Kidney (tissue), 14 donors: ENCODE measurements around the gene DPP6. TPM values are rescaled to one million over a fixed set of nuclear protein-coding genes. Genes with fewer than 3 reads are reported as not detected.

ENCODE experiments used
- DNase-seq, 5 donors: peaks; one replicate each; pipeline ENCODE4 v3.0.0-alpha.2; 2013 to 2020
- FAIRE-seq: peaks from 2 replicates; lab custom pipeline; 2012; peaks lifted over from hg19 to GRCh38; lab: Jason Lieb, UNC
- H3K27ac ChIP-seq, 2 donors: one replicate each; pipeline ENCODE4 v1.7.0; 2013; ENCODE audit warnings: low read depth in 2 of 2, low read length in 2 of 2, inconsistent platforms in 1 of 2
- H3K27me3 ChIP-seq: one replicate; pipeline ENCODE4 v1.7.1; 2013; ENCODE audit warnings: low read length, inconsistent platforms; ENCODE audit not compliant: control insufficient read depth, insufficient read depth
- H3K36me3 ChIP-seq, 3 donors: one replicate each; pipeline versions ENCODE4 v1.7.0 to v1.7.1; 2013; ENCODE audit warnings: low read length in 3 of 3, control low read depth in 1 of 3, inconsistent platforms in 1 of 3; ENCODE audit not compliant: insufficient read depth in 3 of 3, control insufficient read depth in 2 of 3
- H3K4me1 ChIP-seq, 3 donors: one replicate each; pipeline versions ENCODE4 v1.7.0 to v1.7.1; 2013; ENCODE audit warnings: low read length in 3 of 3, inconsistent platforms in 1 of 3, low read depth in 1 of 3; ENCODE audit not compliant: control insufficient read depth in 2 of 3, insufficient read depth in 2 of 3
- H3K4me3 ChIP-seq, 3 donors: one replicate each; pipeline versions ENCODE4 v1.7.0 to v1.8.1; 2013; ENCODE audit warnings: low read length in 3 of 3, control low read depth in 1 of 3, inconsistent platforms in 1 of 3
- H3K9ac ChIP-seq, 3 donors: one replicate each; pipeline versions ENCODE4 v1.7.0 to v1.7.1; 2013; ENCODE audit warnings: low read length in 3 of 3, control low read depth in 1 of 3, inconsistent platforms in 1 of 3
- H3K9me3 ChIP-seq, 3 donors: one replicate each; pipeline versions ENCODE4 v1.7.0 to v1.7.1; 2013; ENCODE audit warnings: low read length in 3 of 3, control low read depth in 1 of 3, inconsistent platforms in 1 of 3; ENCODE audit not compliant: control insufficient read depth in 2 of 3, insufficient read depth in 1 of 3
- intact Hi-C: fragments of 100-400 bp; cut with DNase I; formaldehyde crosslinking; loops from one replicate; pipeline ENCODE4 v1.11.1; 2022
- polyA plus RNA-seq: library from polyadenylated mRNA; stranded (reverse); fragments of 350-450 nt; fragmentation: Illumina TruSeq; extraction: RNeasy Lipid Tissue Mini Kit (QIAGEN cat#74804); gene quantifications from one replicate; pipeline ENCODE4 v1.2.3, GENCODE V29; 2014; ENCODE audit warnings: low read depth, low replicate concordance; ENCODE audit not compliant: insufficient read depth
- total RNA-seq: library from RNA; stranded (reverse); fragmentation: NEBNext Ultra II Directional; extraction: Animal tissue kit (Norgen Biotek cat#: 25700); gene quantifications from one replicate; pipeline ENCODE4 v1.2.1, GENCODE V29; 2021
- TF ChIP-seq, protein P1 (sequence below): IDR thresholded peaks from 3 replicates; pipeline ENCODE4 v1.5.1; 2012; ENCODE audit warnings: mild to moderate bottlenecking, moderate library complexity, borderline replicate concordance; ENCODE audit not compliant: insufficient read depth; ENCODE audit errors: extremely low read depth
- donor health status: control.
- donor health status: control.
- donor health status: control.
- donor health status: control.
- donor health status: control.
- donor health status: DM: yes; HTN: yes; CAD: no.
- donor health status: Normal renal cell carcinoma (clear cell type).

Gene DPP6
- total and polyA plus RNA-seq, 2 donors from 2014 or later: 1.8 to 6.9 TPM

DNA sequence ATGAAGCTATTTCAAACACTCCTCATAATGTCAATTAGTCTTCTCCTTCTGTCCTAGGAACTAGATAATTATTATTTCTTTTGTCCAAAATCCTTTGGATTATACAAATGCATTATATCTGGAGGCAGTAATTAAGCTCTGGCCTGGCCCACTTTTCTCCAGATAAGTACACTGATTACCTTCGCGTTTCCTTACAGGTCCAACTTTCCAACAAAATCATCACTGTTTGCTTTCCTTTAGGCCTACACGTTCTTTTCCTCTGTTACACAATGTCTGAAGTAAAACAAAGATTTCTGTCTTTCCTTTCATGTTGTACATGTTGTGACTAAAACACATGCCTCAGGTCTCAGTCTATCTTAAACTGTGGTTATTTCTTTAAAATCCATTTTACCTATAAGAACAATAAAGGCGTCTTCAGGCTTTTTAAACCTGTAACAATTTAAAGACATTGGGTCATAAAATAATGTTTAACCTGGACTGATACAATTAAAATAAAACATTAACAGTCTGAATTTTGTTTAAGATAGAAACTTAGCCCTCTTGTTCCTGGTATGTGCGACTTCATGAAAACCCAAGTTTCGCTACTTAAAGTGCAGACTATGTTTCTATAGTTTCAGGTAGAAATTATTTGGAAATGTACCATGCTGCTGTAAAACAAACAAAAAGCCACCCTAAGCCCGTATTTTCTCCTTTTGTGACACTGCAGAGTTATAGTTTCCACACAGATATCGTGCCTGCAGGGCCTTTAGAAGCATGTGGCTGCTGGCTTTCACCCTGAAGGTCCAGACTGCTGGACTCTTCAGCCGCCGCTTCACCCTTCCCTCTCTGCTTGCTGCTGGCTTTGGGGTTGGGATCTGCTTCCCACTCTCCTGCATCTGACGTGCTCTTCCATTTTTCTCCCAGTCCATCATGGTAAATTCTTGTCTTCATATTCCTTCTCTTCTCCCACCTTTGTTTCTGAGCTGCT is 381.7 kb downstream of the DPP6 start:
- no peak overlapping the region for H3K27ac ChIP-seq
- no peak overlapping the region for H3K9ac ChIP-seq
- no peaks in the 10 kb centered on the region for H3K27me3 ChIP-seq
- no peak overlapping the region for H3K4me3 ChIP-seq
- H3K36me3 ChIP-seq: no peaks in the 10 kb centered on the region
- DNase-seq (no peak), FAIRE-seq (no peak)
- TF ChIP-seq, protein P1, sequence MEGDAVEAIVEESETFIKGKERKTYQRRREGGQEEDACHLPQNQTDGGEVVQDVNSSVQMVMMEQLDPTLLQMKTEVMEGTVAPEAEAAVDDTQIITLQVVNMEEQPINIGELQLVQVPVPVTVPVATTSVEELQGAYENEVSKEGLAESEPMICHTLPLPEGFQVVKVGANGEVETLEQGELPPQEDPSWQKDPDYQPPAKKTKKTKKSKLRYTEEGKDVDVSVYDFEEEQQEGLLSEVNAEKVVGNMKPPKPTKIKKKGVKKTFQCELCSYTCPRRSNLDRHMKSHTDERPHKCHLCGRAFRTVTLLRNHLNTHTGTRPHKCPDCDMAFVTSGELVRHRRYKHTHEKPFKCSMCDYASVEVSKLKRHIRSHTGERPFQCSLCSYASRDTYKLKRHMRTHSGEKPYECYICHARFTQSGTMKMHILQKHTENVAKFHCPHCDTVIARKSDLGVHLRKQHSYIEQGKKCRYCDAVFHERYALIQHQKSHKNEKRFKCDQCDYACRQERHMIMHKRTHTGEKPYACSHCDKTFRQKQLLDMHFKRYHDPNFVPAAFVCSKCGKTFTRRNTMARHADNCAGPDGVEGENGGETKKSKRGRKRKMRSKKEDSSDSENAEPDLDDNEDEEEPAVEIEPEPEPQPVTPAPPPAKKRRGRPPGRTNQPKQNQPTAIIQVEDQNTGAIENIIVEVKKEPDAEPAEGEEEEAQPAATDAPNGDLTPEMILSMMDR: no peak
- H3K9me3 ChIP-seq: no peaks in the 10 kb centered on the region
- H3K4me1 ChIP-seq: peaks cover 0 to 3% (median 0%) of the 10 kb centered on the region in 3 donors
- intact Hi-C loops: no loop called here

DNA sequence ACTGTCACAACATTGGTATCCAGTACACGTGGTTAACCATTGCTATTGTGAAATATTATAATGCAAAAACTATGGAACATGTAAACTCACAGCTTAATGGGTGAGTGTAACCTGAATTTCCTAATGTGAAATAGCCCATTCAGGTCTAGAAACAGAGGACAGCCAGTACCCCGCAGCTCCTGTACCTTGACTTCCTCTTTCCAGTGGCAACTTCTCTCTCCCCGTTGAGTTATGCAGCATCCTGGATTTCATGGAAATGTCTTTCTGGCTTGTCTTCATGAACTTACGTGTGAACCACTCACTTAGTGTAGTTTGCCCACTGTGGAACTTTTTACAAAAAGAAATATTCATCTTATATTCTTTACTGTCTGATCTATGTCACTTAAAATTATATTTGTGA is 384.4 kb downstream of the DPP6 start:
- H3K27ac ChIP-seq: no peak overlapping the region
- intact Hi-C loops: no loop called here
- DNase-seq (no peak), FAIRE-seq (no peak)
- TF ChIP-seq, protein P1: no peak
- H3K4me3 ChIP-seq: no peak overlapping the region
- H3K9me3 ChIP-seq: no peaks in the 10 kb centered on the region
- H3K27me3 ChIP-seq: no peaks in the 10 kb centered on the region
- no peaks in the 10 kb centered on the region for H3K36me3 ChIP-seq
- H3K9ac ChIP-seq: no peak overlapping the region
- peaks cover 0 to 3% (median 0%) of the 10 kb centered on the region in 3 donors for H3K4me1 ChIP-seq

DNA sequence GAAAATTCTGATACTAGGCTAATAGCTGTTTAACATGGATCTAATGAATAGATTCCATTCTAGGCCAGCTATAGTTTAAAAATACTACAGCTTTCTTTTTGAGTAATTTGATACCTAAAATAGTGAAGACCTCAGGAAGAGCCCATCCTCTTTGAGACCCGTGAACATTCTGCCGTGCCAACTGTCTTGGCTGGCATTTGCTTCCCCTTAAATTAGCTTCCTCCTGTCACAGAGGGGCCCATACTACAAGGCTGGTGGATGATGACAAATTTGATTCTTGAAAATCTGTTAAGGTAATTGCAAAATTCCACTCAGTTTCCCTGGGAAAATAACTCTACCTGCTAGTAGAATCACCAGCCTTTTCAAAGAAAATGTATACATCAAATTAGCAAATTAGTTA is 385.0 kb downstream of the DPP6 start:
- FAIRE-seq: no peak
- Histone ChIP-seq H3K9ac (no peak overlapping the region), H3K4me1 (peaks cover 0 to 3% (median 0%) of the 10 kb centered on the region in 3 donors), H3K36me3 (no peaks in the 10 kb centered on the region), H3K27ac (no peak overlapping the region), H3K9me3 (no peaks in the 10 kb centered on the region), H3K4me3 (no peak overlapping the region), H3K27me3 (no peaks in the 10 kb centered on the region)
- intact Hi-C loops: no loop called here
- DNase-seq: no peak
- TF ChIP-seq, protein P1: no peak
